ENCODE data around the gene CYP21A2.

DNA sequence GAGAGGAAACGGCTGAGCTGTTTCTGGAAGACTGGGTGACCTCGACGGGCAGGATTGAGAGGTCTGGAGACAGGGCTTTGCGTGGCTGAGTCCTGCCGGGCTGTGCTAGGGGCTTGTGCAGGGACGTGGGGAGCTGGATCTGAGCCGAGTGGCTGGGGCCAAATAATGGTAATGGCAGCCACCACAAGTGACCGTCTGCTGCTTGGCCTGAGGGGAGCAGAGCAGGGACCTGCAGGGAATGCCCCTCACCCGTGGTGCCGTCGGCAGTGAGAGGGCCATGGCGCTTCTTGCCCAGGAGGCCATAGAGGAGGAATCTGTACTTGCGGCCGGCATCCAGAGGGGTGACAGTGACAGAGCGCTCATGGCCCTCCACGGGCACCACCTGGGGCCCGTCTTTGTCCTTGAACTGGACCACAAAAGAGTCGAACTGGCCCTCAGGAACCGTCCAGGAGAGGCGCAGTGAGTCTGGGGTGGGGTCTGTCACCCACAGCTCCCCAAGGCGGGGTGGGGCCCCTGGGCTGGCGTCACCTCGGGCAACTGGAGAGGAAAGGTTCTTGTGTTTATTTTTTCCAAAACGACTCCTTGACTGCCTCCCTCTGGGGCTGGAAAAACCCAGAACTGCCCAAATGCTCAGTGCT lies 31.8 kb downstream of the CYP21A2 start:
- TF ChIP-seq, protein P1, sequence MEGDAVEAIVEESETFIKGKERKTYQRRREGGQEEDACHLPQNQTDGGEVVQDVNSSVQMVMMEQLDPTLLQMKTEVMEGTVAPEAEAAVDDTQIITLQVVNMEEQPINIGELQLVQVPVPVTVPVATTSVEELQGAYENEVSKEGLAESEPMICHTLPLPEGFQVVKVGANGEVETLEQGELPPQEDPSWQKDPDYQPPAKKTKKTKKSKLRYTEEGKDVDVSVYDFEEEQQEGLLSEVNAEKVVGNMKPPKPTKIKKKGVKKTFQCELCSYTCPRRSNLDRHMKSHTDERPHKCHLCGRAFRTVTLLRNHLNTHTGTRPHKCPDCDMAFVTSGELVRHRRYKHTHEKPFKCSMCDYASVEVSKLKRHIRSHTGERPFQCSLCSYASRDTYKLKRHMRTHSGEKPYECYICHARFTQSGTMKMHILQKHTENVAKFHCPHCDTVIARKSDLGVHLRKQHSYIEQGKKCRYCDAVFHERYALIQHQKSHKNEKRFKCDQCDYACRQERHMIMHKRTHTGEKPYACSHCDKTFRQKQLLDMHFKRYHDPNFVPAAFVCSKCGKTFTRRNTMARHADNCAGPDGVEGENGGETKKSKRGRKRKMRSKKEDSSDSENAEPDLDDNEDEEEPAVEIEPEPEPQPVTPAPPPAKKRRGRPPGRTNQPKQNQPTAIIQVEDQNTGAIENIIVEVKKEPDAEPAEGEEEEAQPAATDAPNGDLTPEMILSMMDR (IDR thresholded peaks at IDR 0.05; ENCODE audit: low read depth, low read length) = no peak
- no peak for TF ChIP-seq EZH2phosphoT487 (IDR thresholded peaks at IDR 0.05; ENCODE audit: low read depth)

All from OCI-LY3 (cell line).